ENCODE data around the gene EIF3D. TPM values are rescaled to one million over a fixed set of nuclear protein-coding genes. Genes with fewer than 3 reads are reported as not detected.
"Not testable (repeated sequence)": the region's sequence is repeated elsewhere in the genome, so short reads cannot be mapped to it uniquely, and the experiment has no call there.

Gene EIF3D
- total RNA-seq, 1 donor from 2014 or later, result 133 TPM

GRCh38 chr22:36528341-36528740 is 625 bp downstream of the EIF3D start:
- peaks cover 40% of the 10 kb centered on the region for H3K36me3 ChIP-seq
- TF ChIP-seq CTCF (IDR thresholded peaks at IDR 0.05), result no peak
- ATAC-seq, result peak; percentile 12 to 29
- H3K4me1 ChIP-seq, result peaks cover 23% of the 10 kb centered on the region
- H3K9me3 ChIP-seq, result no peaks in the 10 kb centered on the region
- no peak for DNase-seq
- intact Hi-C loops (cut with DNase I), result no loop called here
- no peaks in the 10 kb centered on the region for H3K27me3 ChIP-seq (ENCODE audit: low read depth)
- peak overlapping the region; percentile 75 for H3K4me3 ChIP-seq
- H3K27ac ChIP-seq, result peak overlapping the region; percentile 91

- H3K36me3 ChIP-seq, result peaks cover 97% of the 10 kb centered on the region
Measured at GRCh38 chr22:36522662-36523061, 6.3 kb downstream of the EIF3D start.

GRCh38 chr22:36520423-36520822 is 8.5 kb downstream of the EIF3D start:
- Histone ChIP-seq H3K36me3 (peaks cover 100% of the 10 kb centered on the region), H3K27ac (no peak overlapping the region), H3K9me3 (no peaks in the 10 kb centered on the region), H3K4me3 (no peak overlapping the region), H3K27me3 (ENCODE audit: low read depth) (no peaks in the 10 kb centered on the region), H3K4me1 (no peaks in the 10 kb centered on the region)
- ATAC-seq (no peak), DNase-seq (no peak)
- intact Hi-C loops (cut with DNase I), result no loop called here
- TF ChIP-seq CTCF (IDR thresholded peaks at IDR 0.05), result no peak

More at GRCh38 chr22:36522662-36523061, 6.3 kb downstream of the EIF3D start:
- no peak for DNase-seq
- no peaks in the 10 kb centered on the region for H3K9me3 ChIP-seq
- intact Hi-C loops (cut with DNase I), result no loop called here
- no peak overlapping the region for H3K27ac ChIP-seq
- peaks cover 11% of the 10 kb centered on the region for H3K4me1 ChIP-seq
- no peak for ATAC-seq
- TF ChIP-seq CTCF (IDR thresholded peaks at IDR 0.05), result no peak
- no peak overlapping the region for H3K4me3 ChIP-seq
- no peaks in the 10 kb centered on the region for H3K27me3 ChIP-seq (ENCODE audit: low read depth)

GRCh38 chr22:36519906-36520305 is 9.1 kb downstream of the EIF3D start:
- intact Hi-C loops (cut with DNase I); H3K27ac ChIP-seq: not testable (repeated sequence)

GRCh38 chr22:36514766-36515165 is 14.2 kb downstream of the EIF3D start:
- ATAC-seq (no peak), DNase-seq (no peak)
- peaks cover 99% of the 10 kb centered on the region for H3K36me3 ChIP-seq
- TF ChIP-seq CTCF (IDR thresholded peaks at IDR 0.05), result no peak
- H3K27me3 ChIP-seq (ENCODE audit: low read depth), result no peaks in the 10 kb centered on the region
- H3K4me3 ChIP-seq, result no peak overlapping the region
- no peaks in the 10 kb centered on the region for H3K9me3 ChIP-seq
- no peak overlapping the region for H3K27ac ChIP-seq
- no peaks in the 10 kb centered on the region for H3K4me1 ChIP-seq
- intact Hi-C loops (cut with DNase I), result no loop called here

More at GRCh38 chr22:36519906-36520305, 9.1 kb downstream of the EIF3D start:
- H3K4me3 ChIP-seq; H3K27me3 ChIP-seq (ENCODE audit: low read depth); DNase-seq; ATAC-seq; H3K9me3 ChIP-seq; H3K4me1 ChIP-seq: not testable (repeated sequence)
- peaks cover 100% of the 10 kb centered on the region for H3K36me3 ChIP-seq

GRCh38 chr22:36512991-36513390 is 16.0 kb downstream of the EIF3D start:
- TF ChIP-seq CTCF (IDR thresholded peaks at IDR 0.05), result no peak
- Histone ChIP-seq H3K36me3 (peaks cover 81% of the 10 kb centered on the region), H3K4me1 (no peaks in the 10 kb centered on the region), H3K27ac (no peak overlapping the region), H3K27me3 (ENCODE audit: low read depth) (no peaks in the 10 kb centered on the region), H3K9me3 (no peaks in the 10 kb centered on the region), H3K4me3 (no peak overlapping the region)
- ATAC-seq (no peak), DNase-seq (no peak)
- intact Hi-C loops (cut with DNase I), result no loop called here
